Measurements from ENCODE around the gene NAB2.

Gene NAB2

GRCh38 chr12:57090490-57090889 lies 1.6 kb downstream of the NAB2 start:
- no CpG with 5 or more reads among the region's 6 CpGs for WGBS (ENCODE audit: extremely low coverage, insufficient coverage, low lambda C conversion rate)
- Histone ChIP-seq H3K36me3 (ENCODE audit: control insufficient read depth, insufficient read depth, low read length) (peaks cover 9% of the 10 kb centered on the region), H3K9ac (ENCODE audit: low read length) (peak overlapping the region; percentile 57), H3K27me3 (ENCODE audit: insufficient read depth, low read length, poor library complexity) (no peaks in the 10 kb centered on the region), H3K4ac (ENCODE audit: low read depth, low read length) (no peak overlapping the region), H2BK120ac (ENCODE audit: low read depth, low read length) (no peak overlapping the region), H3K4me3 (ENCODE audit: low read length) (no peak overlapping the region), H3K56ac (ENCODE audit: low read length) (peak overlapping the region; percentile 71), H4K8ac (ENCODE audit: low read depth, low read length) (no peak overlapping the region), H4K5ac (ENCODE audit: low read length) (no peak overlapping the region), H3K23ac (ENCODE audit: low read length) (no peak overlapping the region), H2BK15ac (replicated peaks; ENCODE audit: low read depth) (no peak overlapping the region), H2BK5ac (ENCODE audit: low read length) (no peak overlapping the region), H3K27ac (ENCODE audit: low read depth, low read length) (no peak overlapping the region), H3K79me1 (ENCODE audit: low read length) (peaks cover 6% of the 10 kb centered on the region), H3K4me2 (ENCODE audit: low read length) (no peak overlapping the region), H3K18ac (ENCODE audit: low read length) (no peak overlapping the region), H3K4me1 (ENCODE audit: control insufficient read depth, low read depth, low read length) (peaks cover 11% of the 10 kb centered on the region), H2AK5ac (ENCODE audit: low read length) (no peak overlapping the region), H3K79me2 (ENCODE audit: control insufficient read depth, insufficient read depth, low read length) (peaks cover 8% of the 10 kb centered on the region)
- no peak for DNase-seq

DNA sequence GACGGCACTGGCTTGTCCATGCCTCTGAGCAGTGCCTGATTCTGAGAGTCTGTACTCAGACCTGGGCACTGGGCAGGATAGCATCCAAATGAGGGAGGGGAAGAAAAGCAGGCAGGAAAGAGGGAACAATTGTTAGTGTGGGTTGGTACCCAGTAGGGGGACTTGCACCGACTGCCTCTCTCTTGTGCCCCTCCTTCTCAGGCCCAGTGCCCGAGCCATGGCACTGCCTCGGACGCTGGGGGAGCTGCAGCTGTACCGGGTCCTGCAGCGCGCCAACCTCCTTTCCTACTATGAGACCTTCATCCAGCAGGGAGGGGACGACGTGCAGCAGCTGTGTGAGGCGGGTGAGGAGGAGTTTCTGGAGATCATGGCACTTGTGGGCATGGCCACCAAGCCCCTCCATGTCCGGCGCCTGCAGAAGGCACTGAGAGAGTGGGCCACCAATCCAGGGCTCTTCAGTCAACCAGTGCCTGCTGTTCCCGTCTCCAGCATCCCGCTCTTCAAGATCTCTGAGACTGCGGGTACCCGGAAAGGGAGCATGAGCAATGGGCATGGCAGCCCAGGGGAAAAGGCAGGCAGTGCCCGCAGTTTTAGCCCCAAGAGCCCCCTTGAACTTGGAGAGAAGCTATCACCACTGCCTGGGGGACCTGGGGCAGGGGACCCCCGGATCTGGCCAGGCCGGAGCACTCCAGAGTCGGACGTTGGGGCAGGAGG lies 2.2 kb downstream of the NAB2 start:
- Histone ChIP-seq H3K23ac (ENCODE audit: low read length) (no peak overlapping the region), H3K36me3 (ENCODE audit: control insufficient read depth, insufficient read depth, low read length) (peaks cover 11% of the 10 kb centered on the region), H3K4ac (ENCODE audit: low read depth, low read length) (no peak overlapping the region), H3K4me2 (ENCODE audit: low read length) (no peak overlapping the region), H3K79me2 (ENCODE audit: control insufficient read depth, insufficient read depth, low read length) (peaks cover 8% of the 10 kb centered on the region), H3K27me3 (ENCODE audit: insufficient read depth, low read length, poor library complexity) (no peaks in the 10 kb centered on the region), H3K56ac (ENCODE audit: low read length) (no peak overlapping the region), H4K5ac (ENCODE audit: low read length) (no peak overlapping the region), H3K4me1 (ENCODE audit: control insufficient read depth, low read depth, low read length) (peaks cover 7% of the 10 kb centered on the region), H3K79me1 (ENCODE audit: low read length) (peaks cover 6% of the 10 kb centered on the region), H2BK120ac (ENCODE audit: low read depth, low read length) (no peak overlapping the region), H2BK5ac (ENCODE audit: low read length) (no peak overlapping the region), H2BK15ac (replicated peaks; ENCODE audit: low read depth) (no peak overlapping the region), H3K4me3 (ENCODE audit: low read length) (no peak overlapping the region), H3K18ac (ENCODE audit: low read length) (no peak overlapping the region), H3K9ac (ENCODE audit: low read length) (no peak overlapping the region), H3K27ac (ENCODE audit: low read depth, low read length) (no peak overlapping the region), H4K8ac (ENCODE audit: low read depth, low read length) (no peak overlapping the region), H2AK5ac (ENCODE audit: low read length) (no peak overlapping the region)
- WGBS (ENCODE audit: extremely low coverage, insufficient coverage, low lambda C conversion rate) = no CpG with 5 or more reads among the region's 22 CpGs
- no peak for DNase-seq

GRCh38 chr12:57091638-57092528 lies 3.0 kb downstream of the NAB2 start:
- Histone ChIP-seq H2BK5ac (ENCODE audit: low read length) (no peak overlapping the region), H2AK5ac (ENCODE audit: low read length) (no peak overlapping the region), H3K4ac (ENCODE audit: low read depth, low read length) (no peak overlapping the region), H3K23ac (ENCODE audit: low read length) (no peak overlapping the region), H3K79me2 (ENCODE audit: control insufficient read depth, insufficient read depth, low read length) (peaks cover 8% of the 10 kb centered on the region), H3K27me3 (ENCODE audit: insufficient read depth, low read length, poor library complexity) (no peaks in the 10 kb centered on the region), H4K8ac (ENCODE audit: low read depth, low read length) (no peak overlapping the region), H3K36me3 (ENCODE audit: control insufficient read depth, insufficient read depth, low read length) (peaks cover 11% of the 10 kb centered on the region), H3K79me1 (ENCODE audit: low read length) (peaks cover 6% of the 10 kb centered on the region), H3K56ac (ENCODE audit: low read length) (no peak overlapping the region), H3K4me2 (ENCODE audit: low read length) (no peak overlapping the region), H3K18ac (ENCODE audit: low read length) (no peak overlapping the region), H3K9ac (ENCODE audit: low read length) (no peak overlapping the region), H4K5ac (ENCODE audit: low read length) (no peak overlapping the region), H3K27ac (ENCODE audit: low read depth, low read length) (no peak overlapping the region), H3K4me1 (ENCODE audit: control insufficient read depth, low read depth, low read length) (peaks cover 7% of the 10 kb centered on the region), H2BK120ac (ENCODE audit: low read depth, low read length) (no peak overlapping the region), H2BK15ac (replicated peaks; ENCODE audit: low read depth) (no peak overlapping the region), H3K4me3 (ENCODE audit: low read length) (no peak overlapping the region)
- DNase-seq = no peak
- WGBS (ENCODE audit: extremely low coverage, insufficient coverage, low lambda C conversion rate) = no CpG with 5 or more reads among the region's 25 CpGs

GRCh38 chr12:57092529-57092862 lies 3.6 kb downstream of the NAB2 start:
- H3K36me3 ChIP-seq (ENCODE audit: control insufficient read depth, insufficient read depth, low read length) = peaks cover 11% of the 10 kb centered on the region
- H3K4me2 ChIP-seq (ENCODE audit: low read length) = no peak overlapping the region
- H2BK15ac ChIP-seq (replicated peaks; ENCODE audit: low read depth) = no peak overlapping the region
- H3K79me1 ChIP-seq (ENCODE audit: low read length) = peaks cover 6% of the 10 kb centered on the region
- peaks cover 8% of the 10 kb centered on the region for H3K79me2 ChIP-seq (ENCODE audit: control insufficient read depth, insufficient read depth, low read length)
- H3K27ac ChIP-seq (ENCODE audit: low read depth, low read length) = no peak overlapping the region
- no peak overlapping the region for H3K18ac ChIP-seq (ENCODE audit: low read length)
- H3K4me1 ChIP-seq (ENCODE audit: control insufficient read depth, low read depth, low read length) = peaks cover 7% of the 10 kb centered on the region
- no CpG with 5 or more reads among the region's 5 CpGs for WGBS (ENCODE audit: extremely low coverage, insufficient coverage, low lambda C conversion rate)
- H2BK120ac ChIP-seq (ENCODE audit: low read depth, low read length) = no peak overlapping the region
- H4K8ac ChIP-seq (ENCODE audit: low read depth, low read length) = no peak overlapping the region
- no peak overlapping the region for H3K56ac ChIP-seq (ENCODE audit: low read length)
- no peak overlapping the region for H4K5ac ChIP-seq (ENCODE audit: low read length)
- no peaks in the 10 kb centered on the region for H3K27me3 ChIP-seq (ENCODE audit: insufficient read depth, low read length, poor library complexity)
- no peak overlapping the region for H3K4me3 ChIP-seq (ENCODE audit: low read length)
- no peak overlapping the region for H3K4ac ChIP-seq (ENCODE audit: low read depth, low read length)
- no peak for DNase-seq
- no peak overlapping the region for H2AK5ac ChIP-seq (ENCODE audit: low read length)
- no peak overlapping the region for H2BK5ac ChIP-seq (ENCODE audit: low read length)
- H3K9ac ChIP-seq (ENCODE audit: low read length) = peak overlapping the region; percentile 21
- no peak overlapping the region for H3K23ac ChIP-seq (ENCODE audit: low read length)

DNA sequence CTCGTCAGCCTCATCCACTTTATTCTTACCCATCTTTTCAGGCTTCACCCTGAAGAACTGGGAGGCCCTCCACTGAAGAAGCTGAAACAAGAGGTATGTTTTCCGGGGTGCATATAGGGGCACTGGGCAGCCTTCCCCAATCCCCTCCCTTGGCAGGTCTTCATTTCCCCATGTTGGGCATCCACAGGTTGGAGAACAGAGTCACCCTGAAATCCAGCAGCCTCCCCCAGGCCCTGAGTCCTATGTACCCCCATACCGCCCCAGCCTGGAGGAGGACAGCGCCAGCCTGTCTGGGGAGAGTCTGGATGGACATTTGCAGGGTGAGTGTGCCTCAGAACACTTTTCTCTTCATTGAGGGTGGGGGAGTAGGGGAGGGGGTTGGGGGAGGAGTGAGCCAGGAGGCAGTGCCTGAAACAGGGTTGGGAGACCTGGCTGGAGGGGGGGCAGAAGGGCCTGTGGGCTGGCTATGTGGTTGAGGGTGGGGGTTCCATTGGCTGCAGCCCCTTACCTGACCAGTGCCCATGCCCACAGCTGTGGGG lies 4.0 kb downstream of the NAB2 start:
- H3K27ac ChIP-seq (ENCODE audit: low read depth, low read length) = no peak overlapping the region
- no peak for DNase-seq
- H3K36me3 ChIP-seq (ENCODE audit: control insufficient read depth, insufficient read depth, low read length) = peaks cover 11% of the 10 kb centered on the region

More for the DNA sequence above, 4.0 kb downstream of the NAB2 start:
- no peak overlapping the region for H2BK15ac ChIP-seq (replicated peaks; ENCODE audit: low read depth)
- no peak overlapping the region for H3K23ac ChIP-seq (ENCODE audit: low read length)
- no peak overlapping the region for H3K4ac ChIP-seq (ENCODE audit: low read depth, low read length)
- H4K5ac ChIP-seq (ENCODE audit: low read length) = no peak overlapping the region
- peaks cover 6% of the 10 kb centered on the region for H3K79me1 ChIP-seq (ENCODE audit: low read length)
- H3K27me3 ChIP-seq (ENCODE audit: insufficient read depth, low read length, poor library complexity) = no peaks in the 10 kb centered on the region
- no CpG with 5 or more reads among the region's 4 CpGs for WGBS (ENCODE audit: extremely low coverage, insufficient coverage, low lambda C conversion rate)
- H2AK5ac ChIP-seq (ENCODE audit: low read length) = no peak overlapping the region
- no peak overlapping the region for H3K4me2 ChIP-seq (ENCODE audit: low read length)
- H3K18ac ChIP-seq (ENCODE audit: low read length) = no peak overlapping the region
- no peak overlapping the region for H2BK5ac ChIP-seq (ENCODE audit: low read length)
- H3K4me1 ChIP-seq (ENCODE audit: control insufficient read depth, low read depth, low read length) = peaks cover 7% of the 10 kb centered on the region
- peaks cover 8% of the 10 kb centered on the region for H3K79me2 ChIP-seq (ENCODE audit: control insufficient read depth, insufficient read depth, low read length)
- H4K8ac ChIP-seq (ENCODE audit: low read depth, low read length) = no peak overlapping the region
- H3K4me3 ChIP-seq (ENCODE audit: low read length) = no peak overlapping the region
- no peak overlapping the region for H2BK120ac ChIP-seq (ENCODE audit: low read depth, low read length)
- H3K9ac ChIP-seq (ENCODE audit: low read length) = no peak overlapping the region
- H3K56ac ChIP-seq (ENCODE audit: low read length) = no peak overlapping the region
